ENCODE measurements around the gene SLC2A10.
"Not testable (repeated sequence)": the region's sequence is repeated elsewhere in the genome, so short reads cannot be mapped to it uniquely, and the experiment has no call there.

Gene SLC2A10

DNA sequence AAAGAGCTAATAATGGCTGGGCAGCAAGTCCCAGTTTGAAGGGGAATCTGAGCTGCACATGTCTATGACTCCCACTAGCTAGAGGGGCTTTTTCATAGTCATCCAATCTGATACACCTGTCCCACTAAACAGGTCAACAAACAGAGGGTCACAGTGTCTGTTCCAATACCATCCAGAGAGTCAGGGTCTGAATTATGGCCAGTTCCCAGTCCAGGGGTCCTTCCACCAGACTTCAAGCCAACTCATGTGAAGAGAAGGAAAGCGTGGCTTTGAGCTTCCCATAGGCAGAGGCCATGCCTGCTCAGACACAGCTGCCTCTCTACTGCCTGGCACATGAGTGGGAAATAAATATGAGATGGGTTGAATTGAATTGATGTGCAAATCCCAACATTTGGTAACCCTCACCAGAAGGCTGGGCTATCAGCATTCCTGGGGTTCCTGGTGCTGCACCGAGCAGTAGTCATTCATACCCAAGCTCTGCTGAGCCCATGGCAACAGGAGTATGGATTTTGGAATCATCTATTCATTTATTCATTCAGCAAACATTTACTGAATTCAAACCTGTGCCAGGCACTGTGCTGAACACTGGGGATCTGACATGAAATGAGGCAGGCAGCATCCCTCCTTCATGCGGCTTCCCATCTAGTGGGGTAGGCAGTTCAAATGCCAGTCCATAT lies 37.4 kb upstream of the SLC2A10 start:
- no peaks in the 10 kb centered on the region for H3K27me3 ChIP-seq (replicated peaks; ENCODE audit: control insufficient read depth, insufficient read depth, low read length, poor library complexity, severe bottlenecking)
- no peaks in the 10 kb centered on the region for H3K4me1 ChIP-seq (ENCODE audit: control insufficient read depth, insufficient read depth, low read length, poor library complexity, severe bottlenecking)
- no peaks in the 10 kb centered on the region for H3K9me3 ChIP-seq (ENCODE audit: control insufficient read depth, low read length)
- no peak overlapping the region for H3K27ac ChIP-seq (ENCODE audit: insufficient read depth, low read length, poor library complexity, severe bottlenecking)
- H3K4me3 ChIP-seq (ENCODE audit: insufficient read depth, low read depth, low read length, poor library complexity, severe bottlenecking): no peak overlapping the region
- no peaks in the 10 kb centered on the region for H3K36me3 ChIP-seq (ENCODE audit: control insufficient read depth, insufficient read depth, low read length)
- no peak for DNase-seq

DNA sequence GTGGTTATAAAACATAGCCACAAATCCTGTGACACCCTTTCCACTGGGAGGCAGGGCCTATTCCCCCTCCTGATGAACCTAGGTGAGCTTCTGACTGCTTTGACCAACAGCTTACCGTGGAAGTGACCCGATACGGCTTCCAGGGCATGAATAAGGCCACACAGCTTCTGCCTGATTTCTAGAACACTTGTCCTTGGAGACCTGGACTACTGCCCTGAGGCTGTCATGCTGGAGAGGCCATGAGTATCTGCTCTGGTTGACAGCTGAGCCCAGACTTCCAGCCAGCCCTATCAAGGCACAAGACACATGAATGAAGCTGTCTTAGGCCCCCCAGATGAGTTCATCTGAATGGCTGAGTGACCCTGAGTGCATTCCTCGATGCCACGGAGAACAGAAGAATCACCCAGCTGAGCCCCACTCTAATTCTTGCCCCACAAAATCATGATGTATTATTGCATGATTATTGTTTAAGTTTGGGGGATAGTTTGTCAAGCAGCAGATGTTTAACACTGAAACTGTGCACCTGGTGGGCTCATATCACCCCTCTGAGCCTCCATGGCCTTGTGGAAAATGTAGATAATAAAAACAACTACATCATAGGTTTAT lies 36.8 kb upstream of the SLC2A10 start:
- H3K4me3 ChIP-seq (ENCODE audit: insufficient read depth, low read depth, low read length, poor library complexity, severe bottlenecking): no peak overlapping the region
- DNase-seq: no peak
- no peaks in the 10 kb centered on the region for H3K9me3 ChIP-seq (ENCODE audit: control insufficient read depth, low read length)
- H3K4me1 ChIP-seq (ENCODE audit: control insufficient read depth, insufficient read depth, low read length, poor library complexity, severe bottlenecking): no peaks in the 10 kb centered on the region
- no peak overlapping the region for H3K27ac ChIP-seq (ENCODE audit: insufficient read depth, low read length, poor library complexity, severe bottlenecking)
- no peaks in the 10 kb centered on the region for H3K27me3 ChIP-seq (replicated peaks; ENCODE audit: control insufficient read depth, insufficient read depth, low read length, poor library complexity, severe bottlenecking)
- no peaks in the 10 kb centered on the region for H3K36me3 ChIP-seq (ENCODE audit: control insufficient read depth, insufficient read depth, low read length)

DNA sequence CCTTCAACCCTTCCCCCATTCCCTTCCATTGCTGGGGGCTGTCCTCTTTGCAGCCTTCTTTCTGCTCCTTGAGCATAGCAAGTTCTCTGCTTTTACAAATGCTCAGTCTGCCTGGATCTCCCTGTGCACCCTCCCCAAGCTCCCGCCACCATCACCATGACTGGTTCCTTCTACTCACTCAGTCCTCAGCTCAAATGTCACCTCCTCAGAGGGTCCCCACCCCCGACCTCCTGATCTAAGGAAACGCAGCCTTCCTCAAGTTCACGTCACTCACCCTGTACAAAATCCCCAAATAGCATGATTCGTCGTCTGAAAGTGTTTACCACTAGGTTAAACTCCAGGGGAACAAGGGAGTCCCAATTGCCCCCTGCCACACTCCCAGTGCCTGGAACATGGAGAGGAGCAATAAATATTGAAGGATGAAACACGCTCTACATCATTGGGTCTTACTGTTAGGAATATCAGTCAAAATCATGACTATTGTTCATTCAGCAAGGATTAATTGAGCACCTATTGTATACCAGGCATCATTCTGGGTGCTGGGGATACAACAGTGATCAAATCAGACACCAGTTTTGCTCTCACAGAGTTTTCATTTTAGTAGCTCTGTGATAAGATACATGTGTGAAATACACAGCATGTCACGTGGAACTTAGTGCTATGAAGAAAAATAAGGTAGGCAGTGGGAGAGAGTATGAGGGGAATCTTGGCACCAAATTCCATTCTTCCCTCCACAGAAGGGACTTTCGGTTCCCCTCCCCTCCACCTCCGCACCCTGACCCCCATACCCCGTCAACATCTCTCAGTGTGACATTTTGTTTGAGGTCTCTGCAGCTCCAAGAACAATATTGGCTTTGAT lies 35.8 kb upstream of the SLC2A10 start:
- Histone ChIP-seq H3K4me1 (ENCODE audit: control insufficient read depth, insufficient read depth, low read length, poor library complexity, severe bottlenecking) (no peaks in the 10 kb centered on the region), H3K27ac (ENCODE audit: insufficient read depth, low read length, poor library complexity, severe bottlenecking) (no peak overlapping the region), H3K27me3 (replicated peaks; ENCODE audit: control insufficient read depth, insufficient read depth, low read length, poor library complexity, severe bottlenecking) (no peaks in the 10 kb centered on the region), H3K9me3 (ENCODE audit: control insufficient read depth, low read length) (no peaks in the 10 kb centered on the region), H3K4me3 (ENCODE audit: insufficient read depth, low read depth, low read length, poor library complexity, severe bottlenecking) (no peak overlapping the region), H3K36me3 (ENCODE audit: control insufficient read depth, insufficient read depth, low read length) (no peaks in the 10 kb centered on the region)
- no peak for DNase-seq

DNA sequence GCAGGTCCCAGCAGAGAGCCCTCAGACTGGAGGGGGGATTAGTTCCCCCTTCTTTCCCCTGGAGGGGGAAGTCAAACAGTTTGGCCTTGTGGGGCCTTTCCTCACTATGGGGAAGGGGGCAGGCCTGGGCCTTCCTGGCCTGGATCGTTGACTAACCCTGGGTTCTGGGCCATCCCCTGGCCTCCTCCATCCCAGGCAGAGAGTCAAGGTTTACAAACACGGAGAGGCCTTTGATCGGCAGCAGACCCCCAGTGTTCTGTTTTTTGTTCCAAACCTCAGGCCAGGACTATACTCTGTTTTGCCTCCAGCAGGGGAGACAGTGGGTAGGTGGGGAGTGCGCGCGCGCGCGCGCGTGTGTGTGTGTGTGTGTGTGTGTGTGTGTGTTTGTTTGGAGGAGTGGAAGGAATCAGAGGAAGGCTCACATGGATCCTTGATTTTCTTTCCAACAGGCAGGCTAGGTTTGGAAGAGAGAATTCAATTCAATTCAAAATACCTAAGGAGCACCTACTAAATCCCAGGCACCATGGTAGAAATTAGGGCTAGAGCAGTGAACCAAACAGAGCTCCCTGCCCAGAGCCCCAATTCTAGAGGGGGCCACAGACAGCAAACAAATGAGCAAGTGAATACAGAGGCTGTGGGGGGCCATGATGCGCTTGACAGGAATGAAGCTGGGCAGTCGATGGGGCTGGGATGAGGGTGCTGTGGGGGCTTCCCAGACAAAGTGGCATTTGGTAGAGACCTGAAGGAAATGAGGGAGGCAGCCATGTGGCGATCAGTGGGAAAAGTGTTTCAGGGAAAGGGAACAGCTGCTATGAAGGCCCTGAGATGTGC lies 35.0 kb upstream of the SLC2A10 start:
- no peak for DNase-seq

DNA sequence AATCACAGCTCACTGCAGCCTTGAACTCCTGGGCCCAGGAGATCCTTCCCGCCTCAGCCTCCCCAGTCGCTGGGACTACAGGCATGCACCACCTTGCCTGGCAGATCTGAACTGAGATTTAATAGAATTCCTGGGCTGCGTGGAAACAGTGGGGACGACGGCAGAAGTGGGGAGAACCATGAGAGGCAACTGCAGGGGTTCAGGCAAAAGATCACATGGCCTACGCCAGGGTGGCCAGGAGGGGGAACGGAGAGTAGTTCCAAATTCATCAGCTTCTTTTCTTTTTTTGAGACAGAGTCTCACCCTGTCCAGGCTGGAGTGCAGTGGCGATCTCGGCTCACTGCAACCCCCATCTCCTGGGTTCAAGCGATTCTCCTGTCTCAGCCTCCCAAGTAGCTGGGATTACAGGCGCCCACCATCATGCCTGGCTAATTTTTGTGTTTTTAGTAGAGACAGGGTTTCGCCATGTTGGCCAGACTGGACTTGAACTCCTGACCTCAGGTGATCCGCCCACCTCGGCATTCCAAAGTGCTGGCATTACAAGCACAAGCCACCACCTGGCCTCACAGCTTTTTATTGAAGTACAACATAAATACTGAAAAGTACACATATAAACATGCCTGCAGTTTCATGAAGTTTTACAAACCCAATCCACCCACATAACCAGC lies 32.7 kb upstream of the SLC2A10 start:
- not testable (repeated sequence) for H3K27me3 ChIP-seq (replicated peaks; ENCODE audit: control insufficient read depth, insufficient read depth, low read length, poor library complexity, severe bottlenecking); H3K4me1 ChIP-seq (ENCODE audit: control insufficient read depth, insufficient read depth, low read length, poor library complexity, severe bottlenecking); H3K9me3 ChIP-seq (ENCODE audit: control insufficient read depth, low read length); H3K4me3 ChIP-seq (ENCODE audit: insufficient read depth, low read depth, low read length, poor library complexity, severe bottlenecking); H3K36me3 ChIP-seq (ENCODE audit: control insufficient read depth, insufficient read depth, low read length); DNase-seq; H3K27ac ChIP-seq (ENCODE audit: insufficient read depth, low read length, poor library complexity, severe bottlenecking)

More for the DNA sequence above, 35.0 kb upstream of the SLC2A10 start:
- Histone ChIP-seq H3K4me1 (ENCODE audit: control insufficient read depth, insufficient read depth, low read length, poor library complexity, severe bottlenecking) (no peaks in the 10 kb centered on the region), H3K9me3 (ENCODE audit: control insufficient read depth, low read length) (no peaks in the 10 kb centered on the region), H3K36me3 (ENCODE audit: control insufficient read depth, insufficient read depth, low read length) (no peaks in the 10 kb centered on the region), H3K4me3 (ENCODE audit: insufficient read depth, low read depth, low read length, poor library complexity, severe bottlenecking) (no peak overlapping the region), H3K27me3 (replicated peaks; ENCODE audit: control insufficient read depth, insufficient read depth, low read length, poor library complexity, severe bottlenecking) (no peaks in the 10 kb centered on the region), H3K27ac (ENCODE audit: insufficient read depth, low read length, poor library complexity, severe bottlenecking) (no peak overlapping the region)

DNA sequence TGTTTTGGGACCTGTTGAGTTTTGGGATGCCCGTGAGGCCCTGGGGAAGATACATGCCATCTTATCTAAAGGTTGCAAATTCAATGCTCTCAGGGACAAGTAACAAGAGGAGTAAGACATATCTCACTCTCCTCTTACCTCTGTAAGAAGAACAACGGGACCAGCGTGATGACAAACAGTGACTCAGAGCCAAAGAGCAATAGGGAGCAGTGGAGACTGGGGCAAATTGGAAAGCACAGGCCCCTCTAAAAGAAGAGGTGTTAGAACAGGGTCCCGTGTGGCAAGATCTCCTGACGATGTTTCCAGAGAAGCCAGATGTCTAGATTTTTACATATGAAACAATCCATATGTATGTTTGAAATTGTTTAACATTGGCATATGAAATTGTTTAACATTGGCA lies 31.8 kb upstream of the SLC2A10 start:
- Histone ChIP-seq H3K9me3 (ENCODE audit: control insufficient read depth, low read length) (no peaks in the 10 kb centered on the region), H3K4me1 (ENCODE audit: control insufficient read depth, insufficient read depth, low read length, poor library complexity, severe bottlenecking) (no peaks in the 10 kb centered on the region), H3K4me3 (ENCODE audit: insufficient read depth, low read depth, low read length, poor library complexity, severe bottlenecking) (no peak overlapping the region), H3K27ac (ENCODE audit: insufficient read depth, low read length, poor library complexity, severe bottlenecking) (no peak overlapping the region), H3K36me3 (ENCODE audit: control insufficient read depth, insufficient read depth, low read length) (no peaks in the 10 kb centered on the region), H3K27me3 (replicated peaks; ENCODE audit: control insufficient read depth, insufficient read depth, low read length, poor library complexity, severe bottlenecking) (no peaks in the 10 kb centered on the region)
- no peak for DNase-seq

DNA sequence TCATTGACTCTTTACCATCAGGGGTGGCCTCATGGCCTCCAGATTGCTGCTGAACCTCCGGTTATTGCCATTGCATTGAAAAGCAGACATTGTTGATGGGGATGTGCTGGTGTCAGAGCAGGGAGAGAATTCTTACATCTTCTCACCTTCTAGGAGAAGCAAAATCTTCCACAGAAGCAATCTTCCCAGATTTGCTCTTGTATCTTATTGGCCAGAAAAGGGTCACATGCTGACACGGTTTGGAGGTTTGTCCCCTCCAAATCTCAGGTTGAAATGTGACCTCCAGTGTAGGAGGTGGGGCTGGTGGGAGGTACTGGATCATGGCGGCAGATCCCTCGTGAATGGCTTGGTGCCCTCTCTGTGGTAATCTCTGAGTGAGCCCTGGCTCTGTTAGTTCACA lies 30.9 kb upstream of the SLC2A10 start:
- Histone ChIP-seq H3K4me3 (ENCODE audit: insufficient read depth, low read depth, low read length, poor library complexity, severe bottlenecking) (no peak overlapping the region), H3K27ac (ENCODE audit: insufficient read depth, low read length, poor library complexity, severe bottlenecking) (no peak overlapping the region), H3K27me3 (replicated peaks; ENCODE audit: control insufficient read depth, insufficient read depth, low read length, poor library complexity, severe bottlenecking) (no peaks in the 10 kb centered on the region), H3K9me3 (ENCODE audit: control insufficient read depth, low read length) (no peaks in the 10 kb centered on the region), H3K36me3 (ENCODE audit: control insufficient read depth, insufficient read depth, low read length) (no peaks in the 10 kb centered on the region), H3K4me1 (ENCODE audit: control insufficient read depth, insufficient read depth, low read length, poor library complexity, severe bottlenecking) (no peaks in the 10 kb centered on the region)
- DNase-seq: no peak

DNA sequence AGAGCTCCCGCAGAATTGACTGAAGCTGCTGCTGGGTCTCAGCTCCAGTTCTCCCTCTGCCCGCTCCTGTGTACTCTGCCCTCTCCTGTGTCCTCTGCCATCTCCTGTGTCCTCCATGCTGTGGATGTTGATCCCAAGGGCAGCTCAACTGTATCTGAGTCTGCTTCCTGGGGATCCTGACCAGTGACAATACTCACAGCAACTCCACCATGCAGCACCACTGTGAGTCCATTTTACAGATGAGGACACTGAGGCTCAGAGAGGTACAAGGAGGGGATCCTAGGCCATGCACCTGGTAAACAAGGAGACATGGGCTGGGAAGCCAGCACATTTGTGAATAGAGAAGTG lies 28.8 kb upstream of the SLC2A10 start:
- Histone ChIP-seq H3K27ac (ENCODE audit: insufficient read depth, low read length, poor library complexity, severe bottlenecking) (no peak overlapping the region), H3K36me3 (ENCODE audit: control insufficient read depth, insufficient read depth, low read length) (no peaks in the 10 kb centered on the region), H3K4me3 (ENCODE audit: insufficient read depth, low read depth, low read length, poor library complexity, severe bottlenecking) (no peak overlapping the region), H3K9me3 (ENCODE audit: control insufficient read depth, low read length) (no peaks in the 10 kb centered on the region), H3K27me3 (replicated peaks; ENCODE audit: control insufficient read depth, insufficient read depth, low read length, poor library complexity, severe bottlenecking) (no peaks in the 10 kb centered on the region), H3K4me1 (ENCODE audit: control insufficient read depth, insufficient read depth, low read length, poor library complexity, severe bottlenecking) (no peaks in the 10 kb centered on the region)
- no peak for DNase-seq

DNA sequence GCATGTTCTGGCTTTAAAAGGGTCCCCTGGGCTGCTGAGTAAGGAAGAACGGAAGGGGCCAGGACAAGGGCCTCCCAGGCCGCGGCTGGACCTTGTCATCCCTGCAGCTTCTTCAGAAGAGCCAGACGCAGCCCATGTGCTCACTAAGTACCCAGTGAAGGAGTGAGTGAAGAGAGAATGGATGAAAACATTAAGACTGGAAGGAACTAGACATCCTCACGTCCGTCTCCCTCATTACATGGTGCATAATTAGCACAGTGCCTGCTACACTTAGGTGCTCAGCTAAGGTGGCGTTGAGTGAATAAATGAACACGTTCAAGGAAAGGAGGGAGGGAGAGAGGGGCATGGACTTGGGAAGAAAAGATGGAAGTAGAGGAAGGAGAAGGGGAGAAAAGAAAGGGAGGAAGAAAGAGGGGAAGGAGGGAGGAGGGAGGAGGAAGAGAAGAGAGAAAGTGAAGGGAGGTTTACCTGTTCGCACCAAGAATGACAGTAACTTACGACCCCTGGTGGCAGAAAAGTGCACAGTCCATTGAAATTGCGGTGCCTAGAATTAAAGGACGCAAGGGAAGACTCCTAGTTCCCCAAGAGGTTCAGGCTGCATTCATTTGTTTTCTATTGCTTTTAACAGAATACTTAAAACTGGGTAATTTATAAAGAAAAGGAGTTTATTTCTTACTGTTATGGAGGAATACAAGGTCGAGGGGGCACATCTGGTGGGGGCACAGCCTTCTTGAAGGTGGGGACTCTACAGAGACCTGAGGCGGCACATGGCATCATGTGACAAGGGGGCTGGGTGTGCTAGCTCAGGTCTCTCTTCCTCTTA lies 28.2 kb upstream of the SLC2A10 start:
- no peak overlapping the region for H3K27ac ChIP-seq (ENCODE audit: insufficient read depth, low read length, poor library complexity, severe bottlenecking)
- no peaks in the 10 kb centered on the region for H3K4me1 ChIP-seq (ENCODE audit: control insufficient read depth, insufficient read depth, low read length, poor library complexity, severe bottlenecking)
- peak; percentile 24 to 47 (median 29) for DNase-seq
- no peaks in the 10 kb centered on the region for H3K36me3 ChIP-seq (ENCODE audit: control insufficient read depth, insufficient read depth, low read length)
- H3K27me3 ChIP-seq (replicated peaks; ENCODE audit: control insufficient read depth, insufficient read depth, low read length, poor library complexity, severe bottlenecking): no peaks in the 10 kb centered on the region
- H3K4me3 ChIP-seq (ENCODE audit: insufficient read depth, low read depth, low read length, poor library complexity, severe bottlenecking): no peak overlapping the region
- H3K9me3 ChIP-seq (ENCODE audit: control insufficient read depth, low read length): no peaks in the 10 kb centered on the region
